Neuronal stem cell (in vitro differentiated cells): ENCODE measurements around the gene ROR1.

ENCODE experiments used
- DNase-seq: peaks from one replicate; pipeline ENCODE4 v3.0.0-alpha.2; 2013; ENCODE audit warnings: low spot score
- H2AFZ ChIP-seq: one replicate; pipeline ENCODE4 v1.6.1; 2013; ENCODE audit warnings: mild to moderate bottlenecking, low read length, inconsistent platforms
- H2AK5ac ChIP-seq: 2 replicates; pipeline ENCODE4 v1.6.1; 2013; ENCODE audit warnings: low read depth, mild to moderate bottlenecking, inconsistent platforms, low read length, moderate library complexity, mixed read lengths
- H2BK120ac ChIP-seq: 2 replicates; pipeline ENCODE4 v1.6.1; 2013; ENCODE audit warnings: low read depth, mild to moderate bottlenecking, inconsistent platforms, low read length, moderate library complexity, mixed read lengths
- H2BK12ac ChIP-seq: one replicate; pipeline ENCODE4 v1.6.1; 2013; ENCODE audit warnings: low read length, inconsistent platforms
- H2BK15ac ChIP-seq: 2 replicates; pipeline ENCODE4 v1.6.1; 2013; ENCODE audit warnings: mild to moderate bottlenecking, low read length, inconsistent platforms, mixed read lengths
- H2BK5ac ChIP-seq: one replicate; pipeline ENCODE4 v1.6.1; 2013; ENCODE audit warnings: inconsistent platforms, mild to moderate bottlenecking, low read length, moderate library complexity
- H3K14ac ChIP-seq: one replicate; pipeline ENCODE4 v1.6.1; 2013; ENCODE audit warnings: low read length, inconsistent platforms
- H3K18ac ChIP-seq: 2 replicates; pipeline ENCODE4 v1.6.1; 2013; ENCODE audit warnings: low read length, inconsistent platforms
- H3K23ac ChIP-seq: 2 replicates; pipeline ENCODE4 v1.6.1; 2013; ENCODE audit warnings: low read depth, mild to moderate bottlenecking, mixed read lengths, low read length, inconsistent platforms; ENCODE audit not compliant: poor library complexity
- H3K27ac ChIP-seq: replicated peaks from 3 replicates; pipeline ENCODE4 v1.5.1; 2013; ENCODE audit warnings: low read length, inconsistent platforms
- H3K27me3 ChIP-seq, 3 experiments: 2 replicates each; pipeline ENCODE4 v1.6.1; 2013; ENCODE audit warnings: low read length in 3 of 3, mild to moderate bottlenecking in 2 of 3, inconsistent platforms in 1 of 3, low read depth in 1 of 3, mixed read lengths in 1 of 3, moderate library complexity in 1 of 3; ENCODE audit not compliant: control insufficient read depth in 3 of 3, insufficient read depth in 3 of 3
- H3K36me3 ChIP-seq, 2 donors: replicated peaks in 1 of 2; 2 replicates each; pipeline ENCODE4 v1.6.1; 2013; ENCODE audit warnings: low read length in 2 of 2; ENCODE audit not compliant: control insufficient read depth in 2 of 2, insufficient read depth in 2 of 2
- H3K4ac ChIP-seq: 2 replicates; pipeline ENCODE4 v1.6.1; 2013; ENCODE audit warnings: inconsistent platforms, mild to moderate bottlenecking, low read length, moderate library complexity
- H3K4me1 ChIP-seq, 2 donors: 1 replicate in 1 of 2; 2 replicates in 1 of 2; pipeline ENCODE4 v1.6.1; 2013; ENCODE audit warnings: low read length in 2 of 2, low read depth in 1 of 2; ENCODE audit not compliant: control insufficient read depth in 2 of 2, insufficient read depth in 1 of 2
- H3K4me2 ChIP-seq: one replicate; pipeline ENCODE4 v1.6.1; 2013; ENCODE audit warnings: mild to moderate bottlenecking, low read length, inconsistent platforms; ENCODE audit not compliant: insufficient read depth, poor library complexity, severe bottlenecking
- H3K4me3 ChIP-seq, 2 donors: 2 replicates each; pipeline ENCODE4 v1.5.1; 2013; ENCODE audit warnings: low read length in 2 of 2, mild to moderate bottlenecking in 2 of 2, inconsistent platforms in 1 of 2, moderate library complexity in 1 of 2
- H3K79me1 ChIP-seq: one replicate; pipeline ENCODE4 v1.6.1; 2013; ENCODE audit warnings: low read depth, mild to moderate bottlenecking, inconsistent platforms, low read length, moderate library complexity
- H3K9ac ChIP-seq: one replicate; pipeline ENCODE4 v1.6.1; 2013; ENCODE audit warnings: mild to moderate bottlenecking, low read depth, low read length, inconsistent platforms; ENCODE audit not compliant: poor library complexity
- H3K9me3 ChIP-seq, 2 donors: replicated peaks in 1 of 2; 2 replicates each; pipeline versions ENCODE3 to v1.6.1; 2013; ENCODE audit warnings: low read length in 2 of 2, mild to moderate bottlenecking in 2 of 2, inconsistent platforms in 1 of 2, low read depth in 1 of 2, mixed read lengths in 1 of 2, moderate library complexity in 1 of 2; ENCODE audit not compliant: control insufficient read depth in 2 of 2, insufficient read depth in 1 of 2
- H4K8ac ChIP-seq: one replicate; pipeline ENCODE4 v1.6.1; 2013; ENCODE audit warnings: low read depth, mild to moderate bottlenecking, inconsistent platforms, low read length, moderate library complexity
- H4K91ac ChIP-seq: one replicate; pipeline ENCODE4 v1.6.1; 2013; ENCODE audit warnings: low read length, low read depth, mild to moderate bottlenecking, inconsistent platforms; ENCODE audit not compliant: poor library complexity
- WGBS, 2 donors: extraction: QIAGEN DNeasy Blood & Tissue Kit; methylation state at CpG; one replicate each; pipeline ENCODE4 v1.1.7; 2013; ENCODE audit warnings: missing lambda C conversion rate in 2 of 2, mixed read lengths in 1 of 2; ENCODE audit not compliant: insufficient read length in 2 of 2, insufficient replicate concordance in 1 of 2; ENCODE audit errors: extremely low coverage in 2 of 2; 5-methylcytosine and 5-hydroxymethylcytosine counted together

ROR1 gene

DNA sequence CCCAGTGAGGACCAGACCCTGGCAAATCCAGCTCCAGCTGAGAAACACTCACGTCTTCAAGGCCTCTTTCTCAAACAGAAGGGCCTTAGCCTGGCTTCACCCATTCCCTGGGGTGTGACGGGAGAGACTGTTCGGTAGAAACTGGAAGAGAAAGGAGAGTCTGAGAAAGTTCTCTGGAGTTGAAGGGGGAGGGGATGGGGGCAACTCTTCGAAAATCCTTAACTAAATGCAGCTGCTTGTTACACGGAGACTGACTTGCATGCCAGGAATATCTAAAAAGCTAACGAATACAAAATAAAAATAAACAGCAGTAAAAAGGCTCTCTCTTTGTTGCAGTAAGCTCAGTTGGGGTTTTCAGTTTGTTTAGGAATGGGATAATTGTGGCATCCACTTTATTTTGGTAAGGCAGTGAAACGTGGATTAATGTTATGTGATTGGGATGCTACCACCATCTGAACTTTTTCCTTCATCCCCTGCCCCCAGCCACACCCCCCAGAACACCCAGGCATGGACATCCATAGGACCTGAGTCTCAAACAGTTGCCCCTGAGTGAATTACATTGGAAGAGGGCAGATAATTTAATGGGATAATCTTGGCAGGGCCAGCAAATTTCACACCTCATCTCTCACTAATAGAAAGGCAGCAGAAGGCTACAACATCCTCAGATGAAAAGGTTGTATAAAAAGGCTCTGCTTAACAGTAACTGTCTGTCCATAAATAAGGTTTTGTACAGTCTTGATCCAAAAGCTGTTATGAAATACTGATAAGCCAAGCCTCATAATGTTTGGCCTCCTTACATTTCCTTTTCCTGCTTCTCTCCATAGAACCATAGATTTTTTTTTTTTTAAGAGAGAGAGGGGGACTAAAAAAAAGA lies 5.8 kb downstream of the ROR1 start:
- Histone ChIP-seq H3K27ac (no peak overlapping the region), H2BK5ac (no peak overlapping the region)

DNA sequence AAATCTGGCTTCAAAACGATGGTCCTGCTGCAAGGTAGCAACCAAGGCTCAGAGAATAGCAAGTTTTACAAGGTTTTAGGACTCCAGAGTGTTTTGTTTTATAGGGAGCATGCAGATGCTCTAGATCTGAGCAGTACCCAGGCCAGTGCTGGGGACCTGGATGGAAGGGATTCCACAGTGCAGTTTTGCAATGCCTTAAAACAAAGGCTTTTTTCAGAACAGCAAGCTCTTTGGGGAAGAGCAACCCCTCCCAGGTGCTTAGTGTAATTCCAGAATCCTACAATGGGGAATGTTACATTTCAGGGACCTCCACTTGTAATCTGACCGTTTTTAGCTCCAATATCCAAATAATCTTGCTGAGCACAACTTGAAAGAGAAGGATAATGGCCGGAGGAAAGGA lies 6.7 kb downstream of the ROR1 start:
- Histone ChIP-seq H3K4me2 (no peak overlapping the region), H3K4me3 (no peak overlapping the region), H3K4me1 (peaks cover 3 to 34% of the 10 kb centered on the region in 2 donors), H2AK5ac (no peak overlapping the region), H3K9me3 (no peaks in the 10 kb centered on the region), H3K23ac (no peak overlapping the region), H2BK15ac (no peak overlapping the region), H2BK12ac (no peak overlapping the region), H4K8ac (no peak overlapping the region), H3K4ac (no peak overlapping the region), H3K9ac (no peak overlapping the region), H2BK120ac (no peak overlapping the region), H3K27ac (peak overlapping the region; percentile 40), H3K18ac (no peak overlapping the region), H2AFZ (no peak overlapping the region), H3K14ac (no peak overlapping the region), H4K91ac (no peak overlapping the region), H2BK5ac (no peak overlapping the region), H3K27me3 (no peaks in the 10 kb centered on the region), H3K36me3 (no peaks in the 10 kb centered on the region), H3K79me1 (no peaks in the 10 kb centered on the region)
- no peak for DNase-seq
- WGBS, 2 donors: no CpG with 5 or more reads among the region's 3 CpGs

More for the DNA sequence above, 5.8 kb downstream of the ROR1 start:
- Histone ChIP-seq H3K18ac (peak overlapping the region; percentile 72), H3K36me3 (no peaks in the 10 kb centered on the region), H3K9ac (no peak overlapping the region), H2BK120ac (no peak overlapping the region), H3K4me1 (peaks cover 5 to 34% of the 10 kb centered on the region in 2 donors), H3K14ac (no peak overlapping the region), H3K79me1 (no peaks in the 10 kb centered on the region), H4K91ac (no peak overlapping the region), H3K27me3 (no peaks in the 10 kb centered on the region), H3K4me2 (no peak overlapping the region), H2BK12ac (no peak overlapping the region), H3K4me3 (no peak overlapping the region), H3K9me3 (no peaks in the 10 kb centered on the region), H2AFZ (no peak overlapping the region), H4K8ac (no peak overlapping the region), H2AK5ac (no peak overlapping the region), H2BK15ac (no peak overlapping the region), H3K23ac (no peak overlapping the region), H3K4ac (no peak overlapping the region)
- WGBS, 2 donors: no CpG with 5 or more reads among the region's 7 CpGs
- no peak for DNase-seq

- H3K23ac ChIP-seq: no peak overlapping the region
- H2BK120ac ChIP-seq: no peak overlapping the region
- H3K36me3 ChIP-seq: no peaks in the 10 kb centered on the region
- H3K27ac ChIP-seq: no peak overlapping the region
- no peak overlapping the region for H3K14ac ChIP-seq
- H3K9me3 ChIP-seq: no peaks in the 10 kb centered on the region
- no peak overlapping the region for H2AFZ ChIP-seq
- no peak for DNase-seq
- H2BK12ac ChIP-seq: no peak overlapping the region
- no CpG with 5 or more reads among the region's 2 CpGs for WGBS, 2 donors
- H4K8ac ChIP-seq: no peak overlapping the region
- no peak overlapping the region for H2BK15ac ChIP-seq
- no peak overlapping the region for H3K9ac ChIP-seq
- H3K4me2 ChIP-seq: no peak overlapping the region
- no peaks in the 10 kb centered on the region for H3K27me3 ChIP-seq
- no peak overlapping the region for H4K91ac ChIP-seq
- H2AK5ac ChIP-seq: no peak overlapping the region
- H3K79me1 ChIP-seq: no peaks in the 10 kb centered on the region
- no peak overlapping the region for H3K4ac ChIP-seq
- peak overlapping the region; percentile 42 for H3K18ac ChIP-seq
- peaks cover 3 to 34% of the 10 kb centered on the region in 2 donors for H3K4me1 ChIP-seq
- no peak overlapping the region for H3K4me3 ChIP-seq
- H2BK5ac ChIP-seq: no peak overlapping the region
Observed at GRCh38 chr1:63782982-63783381, 9.2 kb downstream of the ROR1 start.

GRCh38 chr1:63784083-63784482 lies 10.3 kb downstream of the ROR1 start:
- no peak overlapping the region for H3K4ac ChIP-seq
- no peak overlapping the region for H3K4me2 ChIP-seq
- H3K27me3 ChIP-seq: no peaks in the 10 kb centered on the region
- no peak overlapping the region for H2AFZ ChIP-seq
- H3K9ac ChIP-seq: no peak overlapping the region
- no peak overlapping the region for H2BK15ac ChIP-seq
- H3K9me3 ChIP-seq: no peaks in the 10 kb centered on the region
- no peak overlapping the region for H2BK5ac ChIP-seq
- H4K91ac ChIP-seq: no peak overlapping the region
- no peak overlapping the region for H3K14ac ChIP-seq
- no peak overlapping the region for H4K8ac ChIP-seq
- DNase-seq: no peak
- H3K36me3 ChIP-seq: no peaks in the 10 kb centered on the region
- no peak overlapping the region for H2BK120ac ChIP-seq
- H2AK5ac ChIP-seq: no peak overlapping the region
- no peaks in the 10 kb centered on the region for H3K79me1 ChIP-seq
- H3K18ac ChIP-seq: no peak overlapping the region
- H3K27ac ChIP-seq: no peak overlapping the region
- no peak overlapping the region for H3K4me3 ChIP-seq
- H2BK12ac ChIP-seq: no peak overlapping the region
- no peak overlapping the region for H3K23ac ChIP-seq
- peaks cover 3 to 30% of the 10 kb centered on the region in 2 donors for H3K4me1 ChIP-seq
